CD4-positive, alpha-beta T cell treated with Interferon gamma for 1 hour (primary cell): ENCODE results near the gene SYT2.
"Not testable (repeated sequence)": the region's sequence is repeated elsewhere in the genome, so short reads cannot be mapped to it uniquely, and the experiment has no call there.

Source experiments
- DNase-seq: peaks from one replicate; pipeline ENCODE4 v3.0.0-alpha.2; 2020

The SYT2 gene

DNA sequence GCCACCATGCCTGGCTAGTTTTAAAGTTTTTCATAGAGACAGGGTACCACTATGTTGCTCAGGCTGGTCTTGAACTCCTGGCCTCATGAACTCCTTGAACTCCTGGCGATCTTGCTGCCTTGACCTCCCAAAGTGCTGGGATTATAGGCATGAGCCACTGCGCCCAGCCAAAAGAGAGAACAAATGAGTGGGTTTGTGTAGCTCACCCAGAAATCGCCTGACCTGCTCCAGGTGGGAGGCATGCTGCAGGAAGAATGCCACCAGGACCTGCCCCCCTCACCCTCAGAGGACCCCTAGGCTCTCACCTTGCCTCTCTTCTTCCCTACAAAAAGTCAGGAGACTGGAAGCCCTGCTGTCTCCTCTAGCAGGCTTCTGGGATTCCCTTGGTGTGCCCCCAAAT, 88.8 kb downstream of the SYT2 start:
- no peak for DNase-seq

DNA sequence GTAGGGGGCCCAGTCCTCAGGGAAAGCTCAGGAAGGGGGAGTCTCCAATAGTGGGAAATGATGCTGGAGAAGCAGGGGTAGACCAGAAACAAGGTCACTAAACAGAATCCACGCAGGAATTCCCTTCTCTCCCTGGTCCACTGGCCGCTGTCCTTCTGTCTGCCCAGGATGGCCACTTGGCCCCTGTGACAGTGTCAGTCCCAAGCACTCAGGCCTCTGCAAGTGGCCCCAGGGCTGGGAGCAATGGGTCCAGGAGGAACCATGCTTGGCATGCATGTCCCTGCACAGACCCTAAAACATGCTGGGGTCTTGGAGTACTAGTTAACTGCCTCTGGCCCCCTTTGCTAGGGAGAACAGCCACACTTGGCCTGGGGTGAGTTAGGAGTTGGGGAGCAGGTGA, 90.2 kb downstream of the SYT2 start:
- DNase-seq, result not testable (repeated sequence)

DNA sequence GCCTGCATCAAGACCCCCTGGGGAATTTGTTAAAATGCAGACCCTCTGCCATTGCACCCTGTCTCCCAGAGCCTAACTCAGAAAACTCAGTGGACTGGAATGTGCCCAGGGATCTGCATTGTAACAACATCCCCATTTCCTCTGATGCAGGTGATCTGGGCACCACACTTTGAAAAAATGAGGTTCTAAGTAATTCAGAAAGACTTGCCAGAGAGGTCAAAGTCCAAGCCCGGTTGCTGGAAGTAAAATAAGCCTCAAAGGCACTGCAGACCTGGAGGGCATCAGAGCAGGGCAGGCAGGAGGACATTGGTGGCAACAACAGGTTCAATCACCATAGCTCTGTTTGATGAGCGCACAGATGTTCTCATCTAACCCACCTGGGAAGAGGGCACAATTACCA, 90.7 kb downstream of the SYT2 start:
- no peak for DNase-seq

DNA sequence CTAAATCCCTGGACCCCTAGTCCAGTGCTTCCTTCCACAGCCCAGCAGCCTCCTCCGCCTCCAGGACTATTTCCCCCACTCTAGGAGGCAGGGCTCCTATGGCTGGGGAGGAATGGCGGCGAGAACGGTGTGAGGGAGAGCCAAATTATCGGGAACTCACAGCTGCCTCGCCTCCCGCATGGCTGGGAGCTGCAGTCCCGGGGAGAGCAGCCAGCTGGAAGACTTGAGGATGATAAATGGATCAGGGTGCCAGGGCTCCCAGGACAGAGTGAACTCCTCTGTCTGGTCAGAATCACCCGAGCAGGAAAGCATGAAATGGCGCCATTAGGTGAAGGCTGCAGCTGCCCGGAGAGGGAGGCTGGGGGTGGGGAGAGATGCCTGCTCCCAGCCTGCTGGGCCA, 91.2 kb downstream of the SYT2 start:
- not testable (repeated sequence) for DNase-seq

DNA sequence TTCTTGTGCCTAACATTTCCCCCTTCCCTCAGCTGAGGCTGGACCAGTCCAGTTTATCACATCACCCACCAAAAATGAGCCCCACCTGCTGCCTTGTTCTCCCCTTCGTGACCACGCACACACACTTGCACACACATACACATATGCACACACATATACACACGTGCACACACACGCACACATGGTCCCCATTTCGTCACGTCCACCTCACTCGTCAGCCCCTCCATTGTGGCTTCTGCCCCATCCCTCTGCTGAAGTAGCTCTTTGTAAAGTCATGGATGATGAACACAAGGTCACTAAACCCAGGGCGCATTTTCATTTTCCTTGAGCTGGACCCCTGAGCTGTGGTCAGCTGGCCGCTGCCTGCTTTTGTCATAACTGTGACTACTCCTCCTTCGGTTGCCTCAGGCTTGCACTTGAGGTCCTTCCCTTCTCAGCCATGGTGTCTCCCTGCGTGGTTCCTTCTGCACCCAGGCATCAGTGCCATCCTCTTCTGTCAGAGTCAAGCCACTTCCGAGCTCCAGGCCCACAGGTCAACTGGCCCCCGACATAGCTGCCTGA, 93.8 kb downstream of the SYT2 start:
- no peak for DNase-seq

DNA sequence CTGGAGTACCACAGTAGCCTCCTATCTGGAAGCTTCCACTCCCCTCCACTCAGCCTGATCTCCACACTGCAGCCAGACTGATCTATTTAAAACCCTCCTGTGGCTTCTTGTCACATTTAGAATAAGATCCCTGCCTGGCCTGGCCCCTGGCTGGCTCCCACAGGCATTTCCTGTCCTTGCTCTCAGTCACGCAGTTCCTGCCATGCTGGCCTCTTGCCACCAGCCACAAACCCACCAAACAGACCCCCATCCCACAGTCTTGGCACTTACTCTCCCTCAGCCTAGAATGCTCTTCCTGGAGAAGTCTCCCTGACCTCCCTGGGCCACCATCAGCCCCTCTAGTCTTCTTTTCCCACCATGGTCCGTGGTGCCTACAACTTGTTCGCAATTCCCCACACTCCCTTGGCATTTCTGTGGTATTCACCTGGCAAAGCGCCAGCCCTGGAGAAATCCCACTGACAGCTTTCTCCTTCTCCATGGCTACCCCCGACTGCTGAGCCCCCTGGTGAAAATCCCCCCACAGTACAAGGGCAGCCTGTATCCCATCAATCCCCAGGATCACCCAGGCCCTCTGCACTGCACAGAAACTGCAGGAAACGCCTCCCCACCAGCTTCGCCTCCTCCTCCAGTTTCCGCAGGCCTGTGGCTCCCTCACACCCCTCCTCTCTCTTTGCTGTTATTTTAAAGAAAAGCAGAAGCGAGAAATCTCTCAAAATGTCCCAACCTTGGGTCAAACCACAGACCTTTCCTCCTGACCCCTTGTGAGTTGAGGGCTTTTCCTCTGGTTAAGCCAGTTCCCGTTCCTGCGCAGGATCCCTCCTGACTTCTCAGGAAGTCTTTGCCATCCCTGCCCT, 94.5 kb downstream of the SYT2 start:
- DNase-seq, result peak; percentile 39

DNA sequence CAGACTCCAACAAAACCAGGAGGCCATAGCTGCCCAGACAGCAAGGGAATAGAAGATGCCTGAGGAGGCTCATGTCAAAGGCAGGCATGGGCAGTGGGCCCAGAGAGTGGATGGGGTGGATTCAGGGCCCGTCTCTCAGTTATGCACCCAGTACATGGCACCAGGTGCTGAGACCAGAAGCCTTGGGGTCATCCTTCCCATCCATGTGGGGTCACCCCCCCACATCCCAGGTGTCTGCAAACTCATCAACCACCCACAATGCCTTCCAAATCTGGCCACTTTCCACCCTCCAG, 95.1 kb downstream of the SYT2 start:
- DNase-seq, result not testable (repeated sequence)

DNA sequence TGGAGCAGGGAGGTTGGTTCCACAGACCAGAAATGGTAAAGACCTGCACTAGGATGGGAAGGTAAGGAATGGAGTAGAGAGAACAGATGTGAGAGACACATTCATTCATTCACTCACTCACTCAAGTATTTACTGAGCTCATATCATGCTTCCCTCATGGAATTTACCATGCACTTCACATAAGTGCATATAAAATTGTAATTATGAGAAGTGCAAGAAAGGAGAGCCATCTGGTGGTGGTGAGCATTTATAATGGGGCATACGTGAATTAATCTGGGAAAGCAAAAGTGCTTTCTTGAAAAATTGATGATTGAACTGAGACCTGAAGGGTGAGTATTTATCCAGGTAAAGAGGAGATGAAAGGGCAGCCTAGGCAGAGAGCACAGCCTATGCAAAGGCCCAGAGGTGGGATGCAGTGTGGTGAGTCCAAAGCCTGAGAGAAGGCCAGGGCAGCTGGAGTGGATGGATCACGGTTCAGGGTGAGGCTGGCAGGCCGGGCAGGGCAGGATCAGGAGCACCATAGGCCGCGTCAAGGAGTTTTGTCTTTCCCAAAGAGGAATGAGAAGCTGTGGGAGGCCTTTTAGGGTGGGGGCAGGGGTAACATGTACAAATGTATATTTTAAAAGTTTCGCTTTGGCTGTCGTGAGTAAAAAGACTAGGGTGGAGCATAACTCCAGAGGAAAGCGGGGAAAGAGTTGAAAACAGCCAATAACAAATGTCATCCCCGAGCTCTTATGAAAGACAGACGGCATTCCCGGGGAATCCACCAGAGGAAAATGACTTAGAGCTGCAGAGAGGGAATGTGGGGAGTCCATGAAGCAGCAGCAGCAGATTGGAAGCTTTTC, 95.7 kb downstream of the SYT2 start:
- DNase-seq, result not testable (repeated sequence)

DNA sequence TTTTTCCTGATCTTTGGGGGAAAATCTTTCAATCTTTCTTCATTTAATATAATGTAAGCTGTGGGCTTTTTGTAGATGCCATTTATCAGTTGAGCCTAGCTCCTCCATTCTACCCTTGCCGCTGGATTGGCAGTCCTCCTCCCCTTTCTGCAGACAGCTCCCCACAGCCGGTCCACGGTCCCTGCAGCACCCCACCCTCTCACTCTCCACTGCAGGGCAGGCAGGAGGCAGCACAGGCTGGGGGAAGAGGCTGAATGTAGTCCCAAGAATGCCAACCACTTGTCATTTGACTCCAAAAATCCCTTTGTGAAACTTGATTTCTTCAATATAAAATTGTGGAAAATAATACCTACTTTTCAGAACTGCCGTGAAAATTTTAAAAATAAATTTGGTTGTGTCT, 96.7 kb downstream of the SYT2 start:
- no peak for DNase-seq

DNA sequence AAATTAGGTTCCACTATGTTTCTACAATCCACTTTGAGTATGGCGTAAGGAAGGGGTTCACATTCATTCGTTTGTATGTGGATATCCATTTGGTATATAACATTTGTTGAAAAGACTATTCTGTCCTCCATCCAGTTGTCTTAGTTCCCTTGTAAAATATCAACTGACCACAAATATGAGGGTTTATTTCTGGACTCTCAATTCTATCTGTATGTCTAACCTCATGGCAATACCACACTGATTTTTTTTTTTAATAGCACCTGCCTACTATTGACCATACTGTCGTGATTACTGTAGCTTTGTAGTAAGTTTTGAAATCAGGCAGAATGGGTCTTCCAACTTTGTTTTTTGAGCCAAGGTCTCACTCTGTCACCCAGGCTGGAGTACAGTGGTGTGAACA, 98.2 kb downstream of the SYT2 start:
- DNase-seq, result not testable (repeated sequence)

DNA sequence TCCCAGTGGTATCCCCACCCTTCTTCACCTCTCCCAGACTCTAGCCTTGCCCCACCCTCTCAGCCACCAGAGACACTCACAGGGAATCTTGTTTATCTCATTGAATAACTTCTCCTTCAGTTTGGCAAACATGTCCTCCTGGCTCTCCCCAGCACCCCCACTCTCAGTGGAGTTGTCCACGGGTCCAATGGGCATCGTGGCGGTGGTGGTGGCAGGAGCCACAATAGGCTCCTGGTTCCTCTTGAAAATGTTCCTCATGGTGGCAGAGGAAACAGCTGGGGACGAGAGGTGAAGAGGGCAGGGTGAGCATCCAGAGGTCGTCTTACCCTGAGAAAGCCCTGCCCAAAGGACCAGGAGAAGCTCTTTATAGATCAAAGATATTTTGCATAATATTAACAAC, 104.7 kb downstream of the SYT2 start:
- no peak for DNase-seq

DNA sequence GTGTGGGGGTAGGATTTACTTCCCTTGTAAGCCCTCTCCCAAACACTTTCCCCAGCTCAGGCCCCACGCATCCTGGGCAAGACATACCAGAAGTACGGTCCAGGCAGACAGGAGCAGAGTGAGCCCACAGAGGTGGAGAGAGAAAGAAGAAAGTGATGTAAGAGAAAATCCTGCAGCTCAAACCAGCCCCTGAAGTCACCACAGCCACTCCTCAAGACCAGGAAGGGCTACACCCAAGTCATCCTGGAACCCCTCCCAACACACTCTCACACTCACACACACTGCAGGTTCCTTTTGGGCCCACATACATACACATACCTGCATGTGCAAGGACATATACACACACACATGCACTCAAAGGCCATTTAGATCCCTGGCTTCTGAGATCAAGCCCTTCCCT, 106.8 kb downstream of the SYT2 start:
- DNase-seq, result no peak

DNA sequence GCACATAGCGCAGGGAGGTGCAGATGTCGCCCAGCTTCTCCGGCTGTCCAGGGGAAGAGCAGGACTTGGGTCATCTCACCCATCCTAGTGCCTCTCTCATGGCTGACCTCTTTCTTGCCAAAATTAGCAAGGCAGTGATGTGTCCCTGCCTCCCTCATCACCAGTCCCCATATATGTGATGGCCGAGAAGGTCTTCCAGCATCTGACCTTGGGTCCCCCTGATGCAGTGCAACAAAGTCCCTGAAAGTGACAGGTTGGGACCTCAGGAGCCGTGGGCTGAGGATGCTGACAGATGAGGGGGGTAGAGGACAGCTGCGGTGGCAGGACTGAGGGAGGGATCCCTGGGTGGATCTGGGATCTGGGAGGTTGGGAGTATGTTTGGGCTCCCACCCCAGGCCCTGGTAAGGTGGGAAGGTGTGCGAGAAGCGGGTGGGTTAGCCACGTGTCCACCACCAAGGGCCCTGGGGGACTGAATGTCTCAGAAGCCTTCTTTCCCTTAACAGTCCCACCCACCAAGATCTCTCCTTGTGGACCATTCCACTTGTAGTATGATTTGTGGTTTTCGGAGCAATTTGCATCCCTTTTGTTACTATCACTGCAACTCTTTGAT, 109.7 kb downstream of the SYT2 start:
- no peak for DNase-seq

DNA sequence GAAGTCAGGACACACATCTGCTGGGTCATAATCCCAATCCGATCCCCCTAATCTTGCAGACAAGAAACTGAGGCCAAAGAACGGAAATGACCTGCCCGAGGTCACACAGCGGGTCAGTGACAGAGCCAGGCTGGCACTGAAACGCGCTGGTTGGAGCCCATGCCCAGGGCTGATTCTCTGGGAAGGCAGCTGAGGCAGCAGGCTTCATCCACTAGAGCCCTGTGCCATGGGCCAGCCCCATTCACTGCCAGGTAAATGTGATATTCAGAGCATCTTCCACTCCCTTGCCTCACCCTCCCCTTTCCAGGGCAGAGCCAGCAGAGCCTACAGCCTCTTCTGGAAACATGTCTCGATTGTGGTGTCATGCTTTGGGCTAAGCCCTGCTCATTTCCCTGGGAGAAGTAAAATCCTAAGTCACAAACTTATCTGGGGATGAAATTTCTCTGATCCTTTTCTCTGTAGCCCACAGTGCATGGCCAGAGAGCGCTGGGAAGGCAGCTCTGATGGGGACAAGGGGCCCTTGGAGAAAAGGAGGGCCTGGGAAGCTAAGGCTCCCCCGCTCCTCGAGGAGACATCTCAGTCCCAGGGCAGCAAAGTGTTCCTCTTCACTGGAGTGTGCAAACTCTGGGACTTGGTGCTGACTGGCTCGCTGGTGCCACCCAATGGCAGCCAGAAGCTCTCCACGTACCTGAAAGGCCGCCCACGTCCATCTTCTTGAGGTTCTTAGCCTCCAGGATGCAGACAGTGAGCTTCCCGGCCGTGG, 110.4 kb downstream of the SYT2 start:
- peak; percentile 14 for DNase-seq

DNA sequence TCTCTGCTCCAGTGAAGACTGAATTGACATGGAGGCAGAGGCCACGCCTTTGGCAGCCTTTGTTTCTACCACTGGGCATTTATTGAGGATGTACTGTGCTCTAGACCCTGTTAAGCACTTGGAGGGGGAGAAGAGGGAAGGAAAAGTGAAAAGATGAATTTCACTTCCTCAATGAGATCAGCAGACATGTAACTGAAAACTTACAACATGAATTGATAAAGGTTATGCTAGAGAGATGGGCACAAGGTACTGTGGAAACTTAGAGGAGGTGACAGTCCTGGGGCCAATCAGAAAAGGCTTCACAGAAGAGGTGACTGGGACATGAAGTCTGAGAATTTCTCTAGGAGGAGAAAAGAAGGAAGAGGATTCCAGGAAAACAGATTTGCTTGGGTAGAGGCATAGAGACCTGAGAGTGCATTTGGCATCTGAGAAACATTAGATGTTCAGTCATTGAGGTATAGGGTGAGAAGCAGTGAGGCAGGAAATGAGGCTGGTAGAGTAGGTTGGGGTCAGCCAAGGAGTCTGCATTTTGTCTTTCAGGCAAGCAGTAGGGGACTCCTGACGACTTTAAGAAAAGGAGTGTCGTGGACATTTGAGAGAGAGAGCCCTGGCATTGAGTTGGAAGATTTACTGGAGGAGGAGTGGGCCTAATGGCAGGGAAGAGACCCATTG, 113.0 kb downstream of the SYT2 start:
- DNase-seq, result no peak

DNA sequence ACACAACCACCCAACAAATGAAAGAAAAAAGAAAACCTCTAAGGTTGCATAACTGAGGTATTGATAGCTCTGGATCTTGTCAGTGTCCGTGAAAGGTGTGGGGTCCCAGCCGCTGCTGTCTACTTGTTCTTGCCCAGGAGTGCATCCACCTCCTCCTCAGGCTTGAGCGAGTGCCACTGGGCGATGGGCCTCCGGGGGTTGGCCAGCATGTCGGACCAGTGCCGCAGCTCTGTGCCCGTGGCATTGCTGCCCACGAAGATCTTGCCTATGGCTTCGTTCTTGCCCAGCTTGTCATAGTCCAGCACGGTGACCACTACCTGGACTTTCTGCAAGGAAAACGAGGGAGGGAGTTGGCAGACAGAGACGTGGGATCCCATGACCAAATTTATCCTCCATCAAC, 113.6 kb downstream of the SYT2 start:
- DNase-seq, result no peak

DNA sequence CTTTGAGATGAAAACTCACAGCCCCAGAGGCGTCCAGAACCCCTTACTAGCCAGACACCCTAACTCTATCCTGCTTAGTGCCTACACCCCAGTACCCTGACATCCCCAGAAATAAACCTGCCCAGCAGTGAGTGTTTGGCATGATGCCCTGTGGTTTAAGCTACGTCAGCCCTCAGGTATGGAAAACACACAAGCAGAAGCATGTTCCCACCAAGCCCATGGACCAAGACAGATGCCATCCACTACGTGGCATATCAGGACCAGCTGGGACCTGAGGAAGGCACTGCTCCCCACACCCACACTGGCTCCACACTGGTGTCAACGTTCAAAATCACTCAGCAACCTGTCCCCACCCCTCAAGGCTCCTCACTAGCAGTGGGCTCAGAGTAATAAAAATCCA, 116.4 kb downstream of the SYT2 start:
- no peak for DNase-seq

DNA sequence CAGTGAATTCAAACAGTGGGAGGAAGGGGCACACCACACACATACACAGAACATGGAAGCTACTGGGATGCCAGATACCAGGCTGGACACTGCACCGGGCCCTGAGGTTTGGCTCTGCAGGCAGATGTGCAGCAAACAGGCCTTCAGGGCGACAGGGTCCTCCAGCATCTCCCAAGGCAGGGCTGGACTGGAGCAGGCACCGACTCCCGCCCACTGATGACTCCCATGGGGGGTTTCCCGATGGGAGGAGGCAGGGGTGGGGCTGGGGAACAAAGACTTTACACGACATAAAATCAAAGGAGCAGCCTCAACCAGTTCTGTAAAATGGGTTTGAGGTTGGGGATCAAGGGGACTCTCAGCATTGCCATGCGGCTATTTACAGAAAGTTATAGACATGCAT, 118.1 kb downstream of the SYT2 start:
- DNase-seq, result no peak

DNA sequence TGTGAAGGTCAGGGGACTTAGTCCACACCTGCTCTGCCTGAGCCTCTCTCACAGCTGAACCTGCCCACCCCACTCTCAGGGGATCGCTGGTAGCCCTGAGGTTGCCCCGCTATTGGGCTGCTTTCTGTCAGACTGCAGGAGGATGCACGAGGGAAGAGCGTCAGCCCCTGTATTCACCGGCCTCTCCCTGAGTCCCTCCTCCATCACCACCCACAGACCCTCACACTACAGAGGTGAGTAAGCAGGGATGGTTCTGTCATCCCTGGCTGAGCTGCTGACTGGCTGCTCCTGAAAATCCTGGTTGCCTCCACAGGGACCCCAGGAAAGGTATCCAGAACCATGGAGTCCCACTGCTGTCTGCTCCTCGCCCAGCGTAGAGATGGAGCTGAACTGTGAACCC, 118.7 kb downstream of the SYT2 start:
- DNase-seq, result no peak

DNA sequence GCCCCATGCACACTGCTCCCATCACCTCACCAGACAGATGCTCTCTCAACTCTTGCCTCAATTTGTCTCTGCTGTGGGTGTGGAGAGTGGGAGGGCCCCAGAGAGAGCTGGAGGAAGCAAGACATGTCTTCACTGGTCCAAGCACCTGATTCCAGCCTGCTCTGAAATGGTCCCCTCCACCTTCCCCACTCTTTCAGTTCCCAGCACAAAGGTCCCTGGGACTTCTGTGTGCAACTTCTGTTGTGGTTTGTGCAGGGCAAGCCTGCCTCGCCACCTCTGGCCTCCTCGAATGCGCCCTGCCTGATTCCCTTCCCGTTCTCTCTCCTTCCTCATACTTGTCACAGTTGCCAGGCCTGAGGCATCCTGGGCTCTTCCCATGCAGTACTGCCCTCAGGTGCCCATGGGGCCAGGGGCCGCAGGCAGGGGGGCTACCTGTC, 119.3 kb downstream of the SYT2 start:
- no peak for DNase-seq

DNA sequence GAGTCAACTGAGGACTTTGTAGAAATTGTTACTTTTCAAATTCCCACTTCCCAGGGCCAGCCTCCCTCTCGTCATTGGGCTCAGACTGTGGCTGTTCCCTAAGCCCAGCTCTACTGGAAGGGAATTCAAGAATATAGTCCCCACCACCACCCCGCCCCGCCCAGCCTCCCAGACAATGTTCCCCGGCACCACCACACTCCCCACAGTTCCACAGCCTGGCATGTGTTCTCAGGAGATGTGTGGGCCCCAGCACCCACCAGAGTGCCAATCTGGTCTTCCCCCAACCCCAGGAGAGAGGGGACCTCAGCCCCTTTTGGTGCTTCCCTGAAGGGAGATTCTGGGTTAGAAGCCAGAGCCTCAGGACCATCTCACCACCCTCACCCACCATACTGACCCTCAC, 120.1 kb downstream of the SYT2 start:
- DNase-seq, result no peak
